Gastroesophageal sphincter (tissue), 4 donors: ENCODE measurements around the gene PUM1. TPM values are rescaled to one million over a fixed set of nuclear protein-coding genes. Genes with fewer than 3 reads are reported as not detected.

Source experiments
- ATAC-seq: fragments of 150-250 bp; one replicate; pipeline ENCODE4 v1.9.1; 2016; ENCODE audit warnings: mild to moderate bottlenecking, moderate library complexity
- H3K27ac ChIP-seq, 4 donors: fragments of 200-600 bp; sonication (generic) in 3 of 4; 1 replicate in 3 of 4; 2 replicates in 1 of 4; pipeline ENCODE4 v1.5.1; 2016 to 2019
- H3K27me3 ChIP-seq: fragments of 200-600 bp; sonication (generic); one replicate; pipeline ENCODE4 v1.5.1; 2019
- H3K36me3 ChIP-seq, 2 donors: fragments of 200-600 bp; sonication (generic); one replicate each; pipeline ENCODE4 v1.5.1; 2019; ENCODE audit warnings: control low read depth in 1 of 2
- H3K4me1 ChIP-seq, 3 donors: fragments of 200-600 bp; sonication (generic); 1 replicate in 2 of 3; 2 replicates in 1 of 3; pipeline ENCODE4 v1.5.1; 2016 to 2019; ENCODE audit warnings: control low read depth in 2 of 3
- H3K4me3 ChIP-seq, 2 donors: fragments of 200-600 bp; sonication (generic); one replicate each; pipeline ENCODE4 v1.5.1; 2019; ENCODE audit warnings: mild to moderate bottlenecking in 1 of 2, moderate library complexity in 1 of 2
- H3K9me3 ChIP-seq, 3 donors: fragments of 200-600 bp; sonication (generic); one replicate each; pipeline ENCODE4 v1.5.1; 2017 to 2019; ENCODE audit warnings: control low read depth in 2 of 3
- EP300 ChIP-seq: sonication (generic); formaldehyde crosslinking; IDR thresholded peaks from one replicate; pipeline ENCODE4 v1.6.1; 2017; ENCODE audit warnings: antibody characterized with exemption, mild to moderate bottlenecking
- POLR2A ChIP-seq, 2 donors: fragments of 450-650 bp; IDR thresholded peaks; one replicate each; pipeline ENCODE4 v1.6.1; 2017; ENCODE audit warnings: antibody characterized with exemption in 2 of 2, mild to moderate bottlenecking in 2 of 2, moderate library complexity in 1 of 2
- POLR2AphosphoS5 ChIP-seq: sonication (generic); formaldehyde crosslinking; IDR thresholded peaks from one replicate; pipeline ENCODE4 v1.6.1; 2017; ENCODE audit warnings: antibody characterized with exemption
- WGBS, 2 donors: methylation state at CpG; one replicate each; pipeline ENCODE4 v1.1.5; 2018; ENCODE audit warnings: low coverage in 1 of 2; 5-methylcytosine and 5-hydroxymethylcytosine counted together
- total RNA-seq, 4 donors: library from RNA; depleted of rRNA; stranded (reverse); fragments of >200 nt; gene quantifications; one replicate each; pipeline ENCODE4 v1.1.0, GENCODE V29; 2016
- TF ChIP-seq, protein P1 (sequence below), 4 experiments: fragments of 200-600 bp in 2 of 4; fragments of 450-650 bp in 2 of 4; sonication (generic) in 1 of 4; IDR thresholded peaks; one replicate each; pipeline ENCODE4 v1.5.1; 2017 to 2019; ENCODE audit warnings: antibody characterized with exemption in 4 of 4, mild to moderate bottlenecking in 2 of 4, moderate library complexity in 2 of 4

Gene PUM1
- total RNA-seq, 4 donors from 2014 or later = 83.8 to 90.7 (median 88.4) TPM

DNA sequence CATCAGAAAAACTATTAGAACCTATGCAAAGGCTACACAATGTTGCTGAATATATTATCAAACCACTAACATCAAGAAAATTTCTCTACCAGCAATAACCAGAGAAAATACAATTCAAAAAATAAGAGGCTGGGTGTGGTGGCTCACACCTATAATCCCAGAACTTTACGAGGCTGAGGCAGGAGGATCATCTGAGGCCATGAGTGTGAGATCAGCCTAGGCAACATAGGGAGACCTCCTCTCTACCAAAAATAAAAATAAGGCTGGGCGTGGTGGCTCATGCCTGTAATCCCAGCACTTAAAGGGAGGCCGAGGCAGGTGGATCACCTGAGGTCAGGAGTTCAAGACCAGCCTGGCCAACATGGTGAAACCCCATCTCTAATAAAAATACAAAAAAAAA, 16.9 kb upstream of the PUM1 start:
- TF ChIP-seq POLR2AphosphoS5 (no peak), EP300 (no peak), POLR2A (IDR thresholded peaks at IDR 0.05) (no peak)
- TF ChIP-seq, protein P1, sequence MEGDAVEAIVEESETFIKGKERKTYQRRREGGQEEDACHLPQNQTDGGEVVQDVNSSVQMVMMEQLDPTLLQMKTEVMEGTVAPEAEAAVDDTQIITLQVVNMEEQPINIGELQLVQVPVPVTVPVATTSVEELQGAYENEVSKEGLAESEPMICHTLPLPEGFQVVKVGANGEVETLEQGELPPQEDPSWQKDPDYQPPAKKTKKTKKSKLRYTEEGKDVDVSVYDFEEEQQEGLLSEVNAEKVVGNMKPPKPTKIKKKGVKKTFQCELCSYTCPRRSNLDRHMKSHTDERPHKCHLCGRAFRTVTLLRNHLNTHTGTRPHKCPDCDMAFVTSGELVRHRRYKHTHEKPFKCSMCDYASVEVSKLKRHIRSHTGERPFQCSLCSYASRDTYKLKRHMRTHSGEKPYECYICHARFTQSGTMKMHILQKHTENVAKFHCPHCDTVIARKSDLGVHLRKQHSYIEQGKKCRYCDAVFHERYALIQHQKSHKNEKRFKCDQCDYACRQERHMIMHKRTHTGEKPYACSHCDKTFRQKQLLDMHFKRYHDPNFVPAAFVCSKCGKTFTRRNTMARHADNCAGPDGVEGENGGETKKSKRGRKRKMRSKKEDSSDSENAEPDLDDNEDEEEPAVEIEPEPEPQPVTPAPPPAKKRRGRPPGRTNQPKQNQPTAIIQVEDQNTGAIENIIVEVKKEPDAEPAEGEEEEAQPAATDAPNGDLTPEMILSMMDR (IDR thresholded peaks at IDR 0.05) = no peak
- Histone ChIP-seq H3K4me3 (no peak overlapping the region), H3K36me3 (no peaks in the 10 kb centered on the region), H3K27me3 (no peaks in the 10 kb centered on the region), H3K9me3 (no peaks in the 10 kb centered on the region), H3K4me1 (no peaks in the 10 kb centered on the region), H3K27ac (no peak overlapping the region)
- 94% methylated on average over 3 of the region's 3 CpGs; no CpG with 5 or more reads in 1 of the 2 donors for WGBS, 2 donors
- ATAC-seq = no peak

DNA sequence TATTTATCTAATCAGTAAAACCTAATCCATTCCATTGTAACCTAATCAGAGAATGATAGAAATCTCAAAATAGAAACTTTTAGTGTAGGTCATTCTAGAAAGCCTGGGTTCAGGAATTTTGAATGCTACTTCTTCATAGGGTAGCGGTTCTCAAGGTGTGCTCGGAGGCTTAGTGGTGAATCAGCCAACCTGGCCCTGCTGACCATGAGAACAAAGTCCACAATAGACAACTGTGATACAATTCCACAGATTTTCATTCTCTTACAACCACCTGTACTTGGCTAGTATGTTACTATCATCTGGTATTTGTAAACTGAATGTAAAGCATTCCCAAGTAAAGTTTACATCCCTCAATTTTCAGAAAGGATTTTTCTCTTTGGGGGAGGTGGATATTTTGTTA, 7.5 kb upstream of the PUM1 start:
- Histone ChIP-seq H3K4me1 (no peaks in the 10 kb centered on the region), H3K27me3 (no peaks in the 10 kb centered on the region), H3K4me3 (no peak overlapping the region), H3K36me3 (no peaks in the 10 kb centered on the region), H3K27ac (no peak overlapping the region), H3K9me3 (no peaks in the 10 kb centered on the region)
- ATAC-seq = no peak
- TF ChIP-seq POLR2AphosphoS5 (no peak), EP300 (no peak), POLR2A (IDR thresholded peaks at IDR 0.05) (no peak)
- TF ChIP-seq, protein P1 (IDR thresholded peaks at IDR 0.05) = no peak
- 100% methylated on average over 2 of the region's 2 CpGs for WGBS, 2 donors

DNA sequence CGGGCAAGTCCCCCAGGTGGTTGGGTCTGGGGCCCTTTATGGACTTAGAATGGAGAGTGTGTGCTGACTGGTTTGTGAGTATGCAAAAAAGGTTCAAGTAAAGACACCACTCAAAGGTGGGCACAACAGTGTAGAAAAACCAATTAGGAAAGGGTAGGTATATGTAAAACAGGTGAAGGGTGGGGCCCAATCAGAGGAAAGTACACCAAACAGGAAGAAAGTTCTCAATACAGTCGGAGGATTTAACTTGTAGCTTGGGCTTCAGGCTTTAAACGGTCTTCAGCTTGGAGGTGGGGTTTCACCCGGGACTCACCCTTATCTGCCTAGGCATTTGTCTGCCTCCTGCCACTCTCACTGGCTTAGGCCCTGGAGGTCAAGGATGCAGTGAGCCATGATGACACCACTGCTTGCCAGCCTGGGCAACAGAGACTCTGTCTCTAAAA, 6.8 kb upstream of the PUM1 start:
- WGBS, 2 donors = 53 to 57% methylated on average over 4 of the region's 4 CpGs
- ATAC-seq = no peak
- Histone ChIP-seq H3K27me3 (no peaks in the 10 kb centered on the region), H3K9me3 (no peaks in the 10 kb centered on the region), H3K36me3 (no peaks in the 10 kb centered on the region), H3K27ac (no peak overlapping the region), H3K4me3 (no peak overlapping the region), H3K4me1 (no peaks in the 10 kb centered on the region)
- TF ChIP-seq POLR2AphosphoS5 (no peak), POLR2A (IDR thresholded peaks at IDR 0.05) (no peak), EP300 (no peak)
- TF ChIP-seq, protein P1 (IDR thresholded peaks at IDR 0.05) = no peak

DNA sequence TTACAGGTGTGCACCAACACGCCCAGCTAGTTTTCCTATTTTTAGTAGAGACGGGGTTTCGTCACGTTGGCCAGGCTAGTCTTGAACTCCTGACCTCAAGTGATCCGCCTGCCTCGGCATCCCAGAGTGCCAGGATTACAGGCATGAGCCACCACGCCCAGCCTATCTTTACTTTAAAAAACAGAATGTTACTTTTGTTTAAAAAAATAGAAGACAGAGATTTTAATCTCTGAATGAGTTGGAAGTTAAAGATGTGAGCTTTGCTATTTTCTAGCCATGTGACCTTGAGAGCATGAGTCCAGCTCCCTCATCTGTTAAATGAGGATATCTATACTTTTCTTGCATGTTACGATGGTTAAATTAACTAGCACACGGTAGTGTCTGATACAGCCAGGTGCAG, 3.9 kb upstream of the PUM1 start:
- ATAC-seq = no peak
- no peak for TF ChIP-seq POLR2A (IDR thresholded peaks at IDR 0.05)
- TF ChIP-seq EP300 = no peak
- no peak for TF ChIP-seq POLR2AphosphoS5
- TF ChIP-seq, protein P1 (IDR thresholded peaks at IDR 0.05) = no peak
- WGBS, 2 donors = 67 to 87% methylated on average over 3 to 4 of the region's 9 CpGs
- Histone ChIP-seq H3K9me3 (no peaks in the 10 kb centered on the region), H3K27me3 (no peaks in the 10 kb centered on the region), H3K36me3 (no peaks in the 10 kb centered on the region), H3K4me3 (no peak overlapping the region), H3K4me1 (peaks cover 0 to 5% (median 3%) of the 10 kb centered on the region in 3 donors), H3K27ac (no peak overlapping the region)

DNA sequence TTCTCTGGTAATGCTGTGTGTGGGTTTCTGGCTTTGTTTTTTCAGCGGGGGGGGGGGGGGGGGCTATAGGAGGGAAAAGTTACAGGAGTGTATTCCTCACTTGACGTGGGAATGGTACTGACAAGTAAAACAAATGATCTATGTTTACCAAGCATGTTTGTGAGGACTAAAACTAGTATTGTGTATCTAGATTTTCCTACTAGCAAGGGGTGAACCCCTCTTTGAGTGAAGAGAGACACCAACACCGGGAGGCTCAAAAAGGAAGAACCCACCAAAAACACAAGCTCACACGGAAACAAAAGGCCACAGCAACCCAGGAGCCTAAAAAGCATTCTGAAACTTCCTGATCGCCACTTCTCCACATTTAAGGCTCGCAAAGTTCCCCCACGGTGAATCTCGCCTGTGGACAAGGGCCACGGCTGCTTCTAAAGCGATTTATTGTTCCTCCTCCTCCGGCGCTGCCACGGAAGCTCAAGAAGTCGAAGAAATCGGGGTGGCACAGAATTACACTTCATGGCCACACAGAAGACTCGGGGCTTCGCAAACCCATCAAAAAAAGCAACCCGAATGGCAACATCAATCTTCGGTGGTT, 703 bp downstream of the PUM1 start:
- Histone ChIP-seq H3K27ac (peak overlapping the region; percentile 73 to 97 (median 90)), H3K27me3 (no peaks in the 10 kb centered on the region), H3K9me3 (no peaks in the 10 kb centered on the region), H3K36me3 (no peaks in the 10 kb centered on the region), H3K4me1 (peaks cover 0 to 48% (median 16%) of the 10 kb centered on the region in 3 donors), H3K4me3 (peak overlapping the region; percentile 69 to 71)
- ATAC-seq = no peak
- WGBS, 2 donors = 0 to 3% methylated on average over 7 to 19 of the region's 19 CpGs
- TF ChIP-seq EP300 = no peak
- no peak for TF ChIP-seq POLR2A (IDR thresholded peaks at IDR 0.05)
- TF ChIP-seq, protein P1 (IDR thresholded peaks at IDR 0.05) = no peak
- no peak for TF ChIP-seq POLR2AphosphoS5
